H9 (cell line): ENCODE measurements around the gene CAPN9. TPM values are rescaled to one million over a fixed set of nuclear protein-coding genes. Genes with fewer than 3 reads are reported as not detected.

Experiments
- DNase-seq: peaks from one replicate; pipeline ENCODE4 v3.0.0-alpha.2; 2017
- H2AFZ ChIP-seq: one replicate; pipeline ENCODE4 v1.6.1; 2013; ENCODE audit warnings: mild to moderate bottlenecking, low read length, control low read depth, moderate library complexity
- H2AK5ac ChIP-seq: 2 replicates; pipeline ENCODE4 v1.6.1; 2013; ENCODE audit warnings: low read length, control low read depth, mixed read lengths; ENCODE audit not compliant: insufficient read length
- H2BK120ac ChIP-seq: one replicate; pipeline ENCODE4 v1.6.1; 2013; ENCODE audit warnings: low read depth, mild to moderate bottlenecking, low read length, control low read depth, inconsistent platforms; ENCODE audit not compliant: poor library complexity, severe bottlenecking
- H2BK12ac ChIP-seq: 2 replicates; pipeline ENCODE4 v1.6.1; 2013; ENCODE audit warnings: low read length, control low read depth, mixed read lengths, low read depth; ENCODE audit not compliant: insufficient read length
- H2BK15ac ChIP-seq: 2 replicates; pipeline ENCODE4 v1.6.1; 2013; ENCODE audit warnings: low read depth, low read length, control low read depth
- H2BK20ac ChIP-seq: one replicate; pipeline ENCODE4 v1.6.1; 2013; ENCODE audit warnings: low read depth, mild to moderate bottlenecking, low read length, control low read depth, inconsistent platforms; ENCODE audit not compliant: poor library complexity, severe bottlenecking
- H2BK5ac ChIP-seq: 2 replicates; pipeline ENCODE4 v1.6.1; 2013; ENCODE audit warnings: low read length, control low read depth, mixed read lengths; ENCODE audit not compliant: insufficient read length
- H3K14ac ChIP-seq: 2 replicates; pipeline ENCODE4 v1.6.1; 2013; ENCODE audit warnings: low read length, control low read depth; ENCODE audit not compliant: insufficient read depth
- H3K18ac ChIP-seq: 2 replicates; pipeline ENCODE4 v1.6.1; 2013; ENCODE audit warnings: low read depth, mild to moderate bottlenecking, mixed read lengths, low read length, control low read depth; ENCODE audit not compliant: insufficient read length
- H3K23ac ChIP-seq: 2 replicates; pipeline ENCODE4 v1.6.1; 2013; ENCODE audit warnings: low read length, control low read depth, mixed read lengths, low read depth; ENCODE audit not compliant: insufficient read length
- H3K23me2 ChIP-seq: 2 replicates; pipeline ENCODE4 v1.6.1; 2013; ENCODE audit warnings: low read depth, mild to moderate bottlenecking, mixed read lengths, low read length, control low read depth; ENCODE audit not compliant: insufficient read length, poor library complexity, severe bottlenecking
- H3K27ac ChIP-seq: 2 replicates; pipeline ENCODE4 v1.5.1; 2013; ENCODE audit warnings: low read length, control low read depth, mixed read lengths, low read depth; ENCODE audit not compliant: insufficient read length
- H3K27me3 ChIP-seq: 2 replicates; pipeline ENCODE4 v1.6.1; 2013; ENCODE audit warnings: low read length, control low read depth, inconsistent platforms; ENCODE audit not compliant: insufficient read depth
- H3K4ac ChIP-seq: 2 replicates; pipeline ENCODE4 v1.6.1; 2013; ENCODE audit warnings: low read depth, mild to moderate bottlenecking, control low read depth, inconsistent platforms, low read length, moderate library complexity
- H3K4me1 ChIP-seq: 2 replicates; pipeline ENCODE4 v1.6.1; 2013; ENCODE audit warnings: low read length, control low read depth, inconsistent platforms; ENCODE audit not compliant: insufficient read depth
- H3K4me2 ChIP-seq: 2 replicates; pipeline ENCODE4 v1.6.1; 2013; ENCODE audit warnings: low read length, control low read depth, mixed read lengths; ENCODE audit not compliant: insufficient read length, insufficient read depth
- H3K56ac ChIP-seq: 2 replicates; pipeline ENCODE4 v1.6.1; 2013; ENCODE audit warnings: low read depth, mild to moderate bottlenecking, mixed read lengths, low read length, control low read depth; ENCODE audit not compliant: insufficient read length
- H3K79me1 ChIP-seq: 2 replicates; pipeline ENCODE4 v1.6.1; 2013; ENCODE audit warnings: low read depth, mild to moderate bottlenecking, moderate library complexity, low read length, control low read depth, inconsistent platforms; ENCODE audit not compliant: insufficient read depth, poor library complexity, severe bottlenecking
- H3K79me2 ChIP-seq: 2 replicates; pipeline ENCODE4 v1.6.1; 2013; ENCODE audit warnings: low read length, control low read depth, inconsistent platforms; ENCODE audit not compliant: insufficient read depth
- H3K9ac ChIP-seq: 2 replicates; pipeline ENCODE4 v1.6.1; 2013; ENCODE audit warnings: low read length, control low read depth, mixed read lengths; ENCODE audit not compliant: insufficient read length; ENCODE audit errors: extremely low read depth
- H3K9me3 ChIP-seq: one replicate; pipeline ENCODE4 v1.6.1; 2013; ENCODE audit warnings: low read depth, low read length, inconsistent platforms; ENCODE audit not compliant: control insufficient read depth
- H3T11ph ChIP-seq: one replicate; pipeline ENCODE4 v1.6.1; 2013; ENCODE audit warnings: mild to moderate bottlenecking, low read length, control low read depth, inconsistent platforms
- H4K20me1 ChIP-seq: one replicate; pipeline ENCODE4 v1.6.1; 2013; ENCODE audit not compliant: control insufficient read depth, insufficient read length, insufficient read depth
- H4K5ac ChIP-seq: 2 replicates; pipeline ENCODE4 v1.6.1; 2013; ENCODE audit warnings: low read depth, mild to moderate bottlenecking, mixed read lengths, low read length, control low read depth; ENCODE audit not compliant: insufficient read length
- H4K8ac ChIP-seq: replicated peaks from 2 replicates; pipeline ENCODE4 v1.6.1; 2013; ENCODE audit warnings: low read length, control low read depth, mixed read lengths, low read depth; ENCODE audit not compliant: insufficient read length
- H4K91ac ChIP-seq: 2 replicates; pipeline ENCODE4 v1.6.1; 2013; ENCODE audit warnings: low read depth, mild to moderate bottlenecking, moderate library complexity, mixed read lengths, low read length, control low read depth; ENCODE audit not compliant: insufficient read length
- H3K27ac Mint-ChIP-seq, 3 experiments: 2 replicates in 2 of 3; 3 replicates in 1 of 3; pipeline ENCODE4 v1.8.0; 2020 to 2021; ENCODE audit warnings: mixed read lengths in 3 of 3, mild to moderate bottlenecking in 1 of 3, moderate library complexity in 1 of 3
- H3K27me3 Mint-ChIP-seq: 2 replicates; pipeline ENCODE4 v1.8.0; 2021; ENCODE audit warnings: low read depth, mild to moderate bottlenecking, moderate library complexity, mixed read lengths
- H3K36me3 Mint-ChIP-seq, 3 experiments: 2 replicates in 2 of 3; 3 replicates in 1 of 3; pipeline ENCODE4 v1.8.0; 2020 to 2021; ENCODE audit warnings: low read depth in 3 of 3, mixed read lengths in 3 of 3; ENCODE audit not compliant: insufficient read depth in 1 of 3
- H3K4me1 Mint-ChIP-seq, 2 experiments: 2 replicates each; pipeline ENCODE4 v1.8.0; 2020; ENCODE audit warnings: mixed read lengths in 2 of 2
- H3K4me3 Mint-ChIP-seq, 2 experiments: 2 replicates in 1 of 2; 3 replicates in 1 of 2; pipeline ENCODE4 v1.8.0; 2020 to 2021; ENCODE audit warnings: mild to moderate bottlenecking in 2 of 2, mixed read lengths in 2 of 2, moderate library complexity in 1 of 2
- H3K9me3 Mint-ChIP-seq, 2 experiments: 2 replicates in 1 of 2; 3 replicates in 1 of 2; pipeline ENCODE4 v1.8.0; 2020; ENCODE audit warnings: mild to moderate bottlenecking in 2 of 2, mixed read lengths in 2 of 2, moderate library complexity in 1 of 2
- WGBS: extraction: QIAGEN DNeasy Blood & Tissue Kit; methylation state at CpG from one replicate; pipeline ENCODE4 v1.1.7; 2013; ENCODE audit warnings: missing lambda C conversion rate, low lambda C conversion rate, mixed read lengths; ENCODE audit not compliant: insufficient read length; ENCODE audit errors: extremely low coverage; 5-methylcytosine and 5-hydroxymethylcytosine counted together
- long read RNA-seq: library from polyadenylated mRNA; unstranded; transcript quantifications from one replicate; pipeline ENCODE4 v2.0.0, GENCODE V29; 2020
- total RNA-seq: library from RNA; stranded (reverse); gene quantifications from 2 replicates; pipeline ENCODE4 v1.2.1, GENCODE V29; 2021
- TF ChIP-seq, protein P1 (sequence below): fragments of 200-600 bp; sonication (generic); conservative IDR thresholded peaks from 3 replicates; pipeline ENCODE4 v1.8.0; 2021; ENCODE audit warnings: antibody characterized with exemption, mild to moderate bottlenecking

The CAPN9 gene, protein sequence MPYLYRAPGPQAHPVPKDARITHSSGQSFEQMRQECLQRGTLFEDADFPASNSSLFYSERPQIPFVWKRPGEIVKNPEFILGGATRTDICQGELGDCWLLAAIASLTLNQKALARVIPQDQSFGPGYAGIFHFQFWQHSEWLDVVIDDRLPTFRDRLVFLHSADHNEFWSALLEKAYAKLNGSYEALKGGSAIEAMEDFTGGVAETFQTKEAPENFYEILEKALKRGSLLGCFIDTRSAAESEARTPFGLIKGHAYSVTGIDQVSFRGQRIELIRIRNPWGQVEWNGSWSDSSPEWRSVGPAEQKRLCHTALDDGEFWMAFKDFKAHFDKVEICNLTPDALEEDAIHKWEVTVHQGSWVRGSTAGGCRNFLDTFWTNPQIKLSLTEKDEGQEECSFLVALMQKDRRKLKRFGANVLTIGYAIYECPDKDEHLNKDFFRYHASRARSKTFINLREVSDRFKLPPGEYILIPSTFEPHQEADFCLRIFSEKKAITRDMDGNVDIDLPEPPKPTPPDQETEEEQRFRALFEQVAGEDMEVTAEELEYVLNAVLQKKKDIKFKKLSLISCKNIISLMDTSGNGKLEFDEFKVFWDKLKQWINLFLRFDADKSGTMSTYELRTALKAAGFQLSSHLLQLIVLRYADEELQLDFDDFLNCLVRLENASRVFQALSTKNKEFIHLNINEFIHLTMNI
- 0.22 TPM in 1 of 2 replicates, not detected in the other for total RNA-seq
- long read RNA-seq, partial matches to known transcripts: 0 of 1 reads
- long read RNA-seq, other reads (novel, unspliced or antisense): 1 of 1 reads

- Histone ChIP-seq H2BK120ac (no peak within 1 kb of the TSS), H3K27ac (no peak within 1 kb of the TSS), H3K79me2 (no peaks in the 10 kb centered on the region), H4K8ac (no peak within 1 kb of the TSS), H3K14ac (no peak within 1 kb of the TSS), H3K79me1 (no peaks in the 10 kb centered on the region), H2BK20ac (no peak within 1 kb of the TSS), H3K9me3 (no peaks in the 10 kb centered on the region), H3K9ac (no peak within 1 kb of the TSS), H2BK5ac (no peak within 1 kb of the TSS), H3K18ac (no peak within 1 kb of the TSS), H3K23me2 (no peaks in the 10 kb centered on the region), H2BK12ac (no peak within 1 kb of the TSS), H3K23ac (no peak within 1 kb of the TSS), H4K91ac (no peak within 1 kb of the TSS), H2BK15ac (no peak within 1 kb of the TSS), H2AK5ac (no peak within 1 kb of the TSS), H2AFZ (no peak within 1 kb of the TSS), H3K4me1 (peaks cover 4% of the 10 kb centered on the region; the same call in 1 of the 2 replicates), H3T11ph (no peak within 1 kb of the TSS), H4K5ac (no peak within 1 kb of the TSS), H3K56ac (no peak within 1 kb of the TSS), H3K4ac (no peak within 1 kb of the TSS), H3K4me2 (no peak within 1 kb of the TSS), H3K27me3 (no peaks in the 10 kb centered on the region), H4K20me1 (no peaks in the 10 kb centered on the region)
- no peak for DNase-seq
- Mint-ChIP-seq H3K36me3 (no peaks in the 10 kb centered on the region; a peak in 1 of 7 replicates), H3K27ac (peak within 1 kb of the TSS in 2 of 3 experiments; percentile 23 to 78; a peak in 1 of 7 replicates), H3K4me3 (no peak within 1 kb of the TSS), H3K9me3 (no peaks in the 10 kb centered on the region), H3K4me1 (peaks cover 38 to 56% of the 10 kb centered on the region in 2 experiments), H3K27me3 (peaks cover 9% of the 10 kb centered on the region)
- no CpG with 5 or more reads among the region's 14 CpGs for WGBS
- TF ChIP-seq, protein P1, sequence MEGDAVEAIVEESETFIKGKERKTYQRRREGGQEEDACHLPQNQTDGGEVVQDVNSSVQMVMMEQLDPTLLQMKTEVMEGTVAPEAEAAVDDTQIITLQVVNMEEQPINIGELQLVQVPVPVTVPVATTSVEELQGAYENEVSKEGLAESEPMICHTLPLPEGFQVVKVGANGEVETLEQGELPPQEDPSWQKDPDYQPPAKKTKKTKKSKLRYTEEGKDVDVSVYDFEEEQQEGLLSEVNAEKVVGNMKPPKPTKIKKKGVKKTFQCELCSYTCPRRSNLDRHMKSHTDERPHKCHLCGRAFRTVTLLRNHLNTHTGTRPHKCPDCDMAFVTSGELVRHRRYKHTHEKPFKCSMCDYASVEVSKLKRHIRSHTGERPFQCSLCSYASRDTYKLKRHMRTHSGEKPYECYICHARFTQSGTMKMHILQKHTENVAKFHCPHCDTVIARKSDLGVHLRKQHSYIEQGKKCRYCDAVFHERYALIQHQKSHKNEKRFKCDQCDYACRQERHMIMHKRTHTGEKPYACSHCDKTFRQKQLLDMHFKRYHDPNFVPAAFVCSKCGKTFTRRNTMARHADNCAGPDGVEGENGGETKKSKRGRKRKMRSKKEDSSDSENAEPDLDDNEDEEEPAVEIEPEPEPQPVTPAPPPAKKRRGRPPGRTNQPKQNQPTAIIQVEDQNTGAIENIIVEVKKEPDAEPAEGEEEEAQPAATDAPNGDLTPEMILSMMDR: no peak
Observed at GRCh38 chr1:230747127-230747730, at the start of gene CAPN9. Gene CAPN9, plus strand, starts transcription at chr1:230747388. Its CDS starts 109 bp downstream, at chr1:230747497.
